NCI-H524 treated with DMSO at 0.1 percent for 48 hours (cell line): ENCODE data around the gene CREB3.
A peak's percentile ranks its signal among the peaks of the same experiment; 100 is the strongest.

Experiments used
- DNase-seq: peaks from one replicate; lab custom pipeline; 2025; lab: John Stamatoyannopoulos, UW

CREB3 gene

GRCh38 chr9:35732185-35732799 is at the start of gene CREB3, which contains the start of gene TLN1:
Gene CREB3, plus strand, starts transcription at chr9:35732666. Its CDS starts 107 bp downstream, at chr9:35732773.
Gene TLN1, minus strand, starts transcription at chr9:35732195. Its CDS starts 6,501 bp downstream, at chr9:35725694.
- peak; percentile 68 for DNase-seq

- DNase-seq = no peak
Observed at GRCh38 chr9:35683323-35683722, 49.1 kb upstream of the CREB3 start.

- no peak for DNase-seq
Observed at GRCh38 chr9:35684921-35685320, 47.5 kb upstream of the CREB3 start.

- no peak for DNase-seq
Observed at GRCh38 chr9:35685506-35685905, 47.0 kb upstream of the CREB3 start.

GRCh38 chr9:35686222-35687203 is 46.0 kb upstream of the CREB3 start:
- DNase-seq = no peak

GRCh38 chr9:35687306-35687705 is 45.2 kb upstream of the CREB3 start:
- no peak for DNase-seq

- DNase-seq = no peak
Observed at GRCh38 chr9:35687972-35688557, 44.4 kb upstream of the CREB3 start.

- no peak for DNase-seq
Observed at GRCh38 chr9:35688558-35689541, 43.6 kb upstream of the CREB3 start.

GRCh38 chr9:35689542-35690293 is 42.7 kb upstream of the CREB3 start, which contains the start of gene TPM2:
Gene TPM2, minus strand, starts transcription at chr9:35689925. Its CDS starts 108 bp downstream, at chr9:35689817.
- DNase-seq = no peak

GRCh38 chr9:35690294-35690613 is 42.2 kb upstream of the CREB3 start:
- no peak for DNase-seq

GRCh38 chr9:35690614-35691333 is 41.7 kb upstream of the CREB3 start:
- no peak for DNase-seq

- no peak for DNase-seq
Observed at GRCh38 chr9:35691334-35691650, 41.2 kb upstream of the CREB3 start.

- DNase-seq = no peak
Observed at GRCh38 chr9:35691757-35692301, 40.6 kb upstream of the CREB3 start.

- no peak for DNase-seq
Observed at GRCh38 chr9:35695943-35696401, 36.5 kb upstream of the CREB3 start.

GRCh38 chr9:35696520-35697215 is 35.8 kb upstream of the CREB3 start:
- DNase-seq = no peak

GRCh38 chr9:35697486-35697885 is 35.0 kb upstream of the CREB3 start:
- no peak for DNase-seq

- no peak for DNase-seq
Observed at GRCh38 chr9:35698231-35698630, 34.2 kb upstream of the CREB3 start.

GRCh38 chr9:35700031-35700430 is 32.4 kb upstream of the CREB3 start:
- DNase-seq = no peak

- no peak for DNase-seq
Observed at GRCh38 chr9:35700942-35701341, 31.5 kb upstream of the CREB3 start.
